H1 (cell line): ENCODE measurements around the gene GFRA3. TPM values are rescaled to one million over a fixed set of nuclear protein-coding genes. Genes with fewer than 3 reads are reported as not detected.

Experiments
- CTCF ChIA-PET: fragments of 300-600 bp; sonication (Branson Sonifier 250); formaldehyde crosslinking; loops from one replicate; lab custom pipeline; 2021; ENCODE audit not compliant: partially characterized antibody; lab: Charles Lee
- POLR2A ChIA-PET: fragments of 300-600 bp; sonication (Branson Sonifier 250); formaldehyde crosslinking; loops from one replicate; lab custom pipeline; 2021; ENCODE audit warnings: inconsistent platforms; ENCODE audit not compliant: partially characterized antibody; lab: Charles Lee
- DNase-seq, 2 experiments: peaks; one replicate each; pipeline versions ENCODE4 v3.0.0 to v3.0.0-alpha.2; 2010 to 2022; ENCODE audit warnings: low spot score in 2 of 2, low read depth in 1 of 2, mixed read lengths in 1 of 2
- FAIRE-seq: peaks from 2 replicates; lab custom pipeline; 2011; peaks lifted over from hg19 to GRCh38; lab: Jason Lieb, UNC
- H2AFZ ChIP-seq: 2 replicates; pipeline ENCODE4 v1.8.1; 2012; ENCODE audit warnings: low read length, inconsistent platforms
- H2AK5ac ChIP-seq: 2 replicates; pipeline ENCODE4 v1.6.1; 2013; ENCODE audit warnings: low read depth, low read length
- H2BK120ac ChIP-seq: replicated peaks from 2 replicates; pipeline ENCODE3; 2013; ENCODE audit warnings: low read depth, low read length, inconsistent platforms
- H2BK12ac ChIP-seq: 2 replicates; pipeline ENCODE4 v1.6.1; 2013; ENCODE audit warnings: low read depth, low read length
- H2BK15ac ChIP-seq: 2 replicates; pipeline ENCODE4 v1.6.1; 2013; ENCODE audit warnings: low read length
- H2BK20ac ChIP-seq: 2 replicates; pipeline ENCODE4 v1.6.1; 2013; ENCODE audit warnings: low read length
- H2BK5ac ChIP-seq: 2 replicates; pipeline ENCODE4 v1.6.1; 2013; ENCODE audit warnings: low read depth, low read length
- H3K14ac ChIP-seq: 2 replicates; pipeline ENCODE4 v1.6.1; 2013; ENCODE audit warnings: inconsistent platforms; ENCODE audit not compliant: insufficient read length
- H3K18ac ChIP-seq: 2 replicates; pipeline ENCODE4 v1.6.1; 2013; ENCODE audit warnings: low read length; ENCODE audit errors: extremely low read depth
- H3K23ac ChIP-seq: 2 replicates; pipeline ENCODE4 v1.6.1; 2013; ENCODE audit warnings: inconsistent platforms; ENCODE audit not compliant: insufficient read length
- H3K23me2 ChIP-seq: 2 replicates; pipeline ENCODE4 v1.6.1; 2013; ENCODE audit warnings: low read depth, low read length
- H3K27ac ChIP-seq: 2 replicates; pipeline ENCODE4 v1.6.1; 2011; ENCODE audit warnings: low read depth, low read length, inconsistent platforms
- H3K27me3 ChIP-seq, 4 experiments: replicated peaks in 1 of 4; 1 replicate in 1 of 4; 2 replicates in 3 of 4; pipeline versions ENCODE4 v1.6.1 to v1.8.1; 2011 to 2013; ENCODE audit warnings: low read length in 3 of 4, mild to moderate bottlenecking in 3 of 4, inconsistent platforms in 2 of 4, mixed read lengths in 2 of 4, moderate library complexity in 1 of 4; ENCODE audit not compliant: control insufficient read depth in 3 of 4, insufficient read depth in 3 of 4; ENCODE audit errors: extremely low read depth in 1 of 4
- H3K36me3 ChIP-seq, 4 experiments: 2 replicates each; pipeline versions ENCODE4 v1.6.1 to v1.8.1; 2011 to 2013; ENCODE audit warnings: mild to moderate bottlenecking in 4 of 4, low read length in 3 of 4, moderate library complexity in 2 of 4, control low read depth in 1 of 4, inconsistent platforms in 1 of 4; ENCODE audit not compliant: insufficient read depth in 4 of 4, control insufficient read depth in 2 of 4
- H3K4ac ChIP-seq: replicated peaks from 2 replicates; pipeline ENCODE3; 2013; ENCODE audit warnings: low read length, low read depth, mixed read lengths, inconsistent platforms; ENCODE audit not compliant: insufficient read length
- H3K4me1 ChIP-seq, 4 experiments: replicated peaks in 1 of 4; 1 replicate in 1 of 4; 2 replicates in 3 of 4; pipeline versions ENCODE4 v1.6.1 to v1.8.1; 2011 to 2013; ENCODE audit warnings: low read length in 3 of 4, inconsistent platforms in 2 of 4, mixed read lengths in 1 of 4; ENCODE audit not compliant: insufficient read depth in 4 of 4, control insufficient read depth in 3 of 4
- H3K4me2 ChIP-seq, 2 experiments: 2 replicates each; pipeline versions ENCODE4 v1.6.1 to v1.8.1; 2011 to 2013; ENCODE audit warnings: low read depth in 2 of 2, low read length in 2 of 2, control low read depth in 1 of 2, inconsistent platforms in 1 of 2, mild to moderate bottlenecking in 1 of 2; ENCODE audit not compliant: insufficient read depth in 1 of 2
- H3K4me3 ChIP-seq, 4 experiments: fragments of 200-600, 300-600 bp in 1 of 4; sonication (generic), shearing (Covaris generic), sonication (Bioruptor Twin) in 1 of 4; 2 replicates each; pipeline versions ENCODE4 v1.5.1 to v1.8.1; 2011 to 2016; ENCODE audit warnings: low read length in 4 of 4, low read depth in 3 of 4, control low read depth in 2 of 4, inconsistent platforms in 2 of 4, mild to moderate bottlenecking in 2 of 4, mixed read lengths in 1 of 4, moderate library complexity in 1 of 4; ENCODE audit not compliant: insufficient read depth in 2 of 4; ENCODE audit errors: extremely low read depth in 1 of 4
- H3K56ac ChIP-seq: replicated peaks from 2 replicates; pipeline ENCODE3; 2013; ENCODE audit warnings: low read depth, mild to moderate bottlenecking, mixed read lengths, low read length, inconsistent platforms; ENCODE audit not compliant: insufficient read length
- H3K79me1 ChIP-seq: 2 replicates; pipeline ENCODE4 v1.6.1; 2013; ENCODE audit warnings: low read depth, low read length, control low read depth
- H3K79me2 ChIP-seq, 2 experiments: 2 replicates each; pipeline versions ENCODE4 v1.6.1 to v1.8.1; 2012 to 2013; ENCODE audit warnings: low read length in 2 of 2, mild to moderate bottlenecking in 2 of 2, inconsistent platforms in 1 of 2; ENCODE audit not compliant: insufficient read depth in 2 of 2, control insufficient read depth in 1 of 2
- H3K9ac ChIP-seq, 4 experiments: replicated peaks in 1 of 4; 1 replicate in 1 of 4; 2 replicates in 3 of 4; pipeline versions ENCODE4 v1.6.1 to v1.8.1; 2011 to 2013; ENCODE audit warnings: low read depth in 3 of 4, low read length in 3 of 4, control low read depth in 2 of 4, mild to moderate bottlenecking in 2 of 4, moderate library complexity in 2 of 4, inconsistent platforms in 1 of 4; ENCODE audit errors: extremely low read depth in 1 of 4
- H3K9me3 ChIP-seq, 2 experiments: 2 replicates each; pipeline versions ENCODE4 v1.6.1 to v1.8.1; 2012 to 2013; ENCODE audit warnings: mild to moderate bottlenecking in 2 of 2, moderate library complexity in 2 of 2, control low read depth in 1 of 2, inconsistent platforms in 1 of 2, low read depth in 1 of 2, low read length in 1 of 2, mixed read lengths in 1 of 2; ENCODE audit not compliant: insufficient read depth in 2 of 2
- H4K20me1 ChIP-seq, 2 experiments: replicated peaks in 1 of 2; 2 replicates each; pipeline versions ENCODE3 to v1.8.1; 2011 to 2013; ENCODE audit warnings: inconsistent platforms in 2 of 2, low read length in 2 of 2, mild to moderate bottlenecking in 1 of 2; ENCODE audit not compliant: insufficient read depth in 2 of 2, control insufficient read depth in 1 of 2
- H4K5ac ChIP-seq: 2 replicates; pipeline ENCODE4 v1.6.1; 2013; ENCODE audit warnings: low read length, low read depth, mixed read lengths, inconsistent platforms; ENCODE audit not compliant: insufficient read length
- H4K8ac ChIP-seq: 2 replicates; pipeline ENCODE4 v1.8.0; 2013; ENCODE audit warnings: mild to moderate bottlenecking, moderate library complexity, low read length, inconsistent platforms; ENCODE audit not compliant: insufficient read depth; ENCODE audit errors: extremely low read depth
- H4K91ac ChIP-seq: replicated peaks from 2 replicates; pipeline ENCODE3; 2013; ENCODE audit warnings: low read length, mixed read lengths, inconsistent platforms; ENCODE audit not compliant: insufficient read length
- ASH2L ChIP-seq: fragments of 200-600, 300-600 bp; sonication (generic); IDR thresholded peaks from one replicate; pipeline ENCODE4 v1.7.1; 2017; ENCODE audit warnings: low read length
- BACH1 ChIP-seq: IDR thresholded peaks from 2 replicates; pipeline ENCODE4 v1.6.1; 2012; ENCODE audit warnings: low read length, improper control_type of control experiment
- PHF8 ChIP-seq: fragments of 200-600 bp; sonication (generic); conservative IDR thresholded peaks from 2 replicates; pipeline ENCODE4 v1.7.1; 2012; ENCODE audit warnings: low read depth, mild to moderate bottlenecking, inconsistent platforms, low read length, moderate library complexity
- POLR2A ChIP-seq, 2 experiments: IDR thresholded peaks; 1 replicate in 1 of 2; 2 replicates in 1 of 2; pipeline ENCODE4 v1.6.1; 2011; ENCODE audit warnings: low read depth in 2 of 2, low read length in 2 of 2, mild to moderate bottlenecking in 2 of 2; ENCODE audit errors: control extremely low read depth in 1 of 2
- RBBP5 ChIP-seq: IDR thresholded peaks from 2 replicates; pipeline ENCODE4 v1.7.1; 2012; ENCODE audit warnings: low read depth, mild to moderate bottlenecking, inconsistent platforms, low read length, moderate library complexity, borderline replicate concordance
- SUZ12 ChIP-seq: fragments of 200-600 bp; sonication (generic); IDR thresholded peaks from 2 replicates; pipeline ENCODE4 v1.6.1; 2012; ENCODE audit warnings: mild to moderate bottlenecking, inconsistent platforms, low read length, moderate library complexity, mixed read lengths
- WGBS, 2 experiments: shearing (Covaris generic) in 1 of 2; methylation state at CpG; one replicate each; pipeline versions ENCODE4 v1.1.6 to v1.1.7; 2013 to 2015; ENCODE audit warnings: low lambda C conversion rate in 2 of 2, mixed read lengths in 2 of 2, inconsistent platforms in 1 of 2, low coverage in 1 of 2, missing lambda C conversion rate in 1 of 2; ENCODE audit not compliant: insufficient replicate concordance in 2 of 2, insufficient coverage in 1 of 2, insufficient read length in 1 of 2; ENCODE audit errors: extremely low coverage in 1 of 2, missing lambda C conversion rate in 1 of 2; 5-methylcytosine and 5-hydroxymethylcytosine counted together
- long read RNA-seq, 2 experiments: library from RNA in 1 of 2; library from capped mRNA in 1 of 2; stranded (forward); transcript quantifications; one replicate each; pipeline ENCODE4 v2.0.0, GENCODE V29; 2021; ENCODE audit warnings: inconsistent platforms in 1 of 2
- polyA minus RNA-seq, 3 experiments: library from RNA; depleted of rRNA, polyadenylated mRNA; stranded (reverse); fragments of >200 nt; gene quantifications; 1 replicate in 2 of 3; 2 replicates in 1 of 3; pipeline ENCODE4 v1.2.3, GENCODE V29; 2011
- polyA plus RNA-seq, 7 experiments: library from polyadenylated mRNA; depleted of rRNA in 3 of 7; stranded (reverse) in 5 of 7; unstranded in 2 of 7; fragments of >200 nt in 5 of 7; fragments of 200-250 nt in 2 of 7; gene quantifications; 1 replicate in 5 of 7; 2 replicates in 1 of 7; 4 replicates in 1 of 7; pipeline versions ENCODE4 v1.2.1 to v1.2.3, GENCODE V29; 2011 to 2013; ENCODE audit warnings: missing spikeins in 2 of 7, mixed read lengths in 2 of 7
- total RNA-seq: library from RNA; stranded (reverse); fragmentation: NEBNext Ultra II Directional; extraction: Animal tissue kit (Norgen Biotek cat#: 25700); gene quantifications from 2 replicates; pipeline ENCODE4 v1.2.1, GENCODE V29; 2021

GFRA3 gene, protein sequence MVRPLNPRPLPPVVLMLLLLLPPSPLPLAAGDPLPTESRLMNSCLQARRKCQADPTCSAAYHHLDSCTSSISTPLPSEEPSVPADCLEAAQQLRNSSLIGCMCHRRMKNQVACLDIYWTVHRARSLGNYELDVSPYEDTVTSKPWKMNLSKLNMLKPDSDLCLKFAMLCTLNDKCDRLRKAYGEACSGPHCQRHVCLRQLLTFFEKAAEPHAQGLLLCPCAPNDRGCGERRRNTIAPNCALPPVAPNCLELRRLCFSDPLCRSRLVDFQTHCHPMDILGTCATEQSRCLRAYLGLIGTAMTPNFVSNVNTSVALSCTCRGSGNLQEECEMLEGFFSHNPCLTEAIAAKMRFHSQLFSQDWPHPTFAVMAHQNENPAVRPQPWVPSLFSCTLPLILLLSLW
- total RNA-seq, result 0.88 and 1.2 TPM in 2 replicates
- polyA plus RNA-seq (2011; rRNA removed), result 3.4 TPM in 2 replicates
- 1.6 TPM for polyA plus RNA-seq (2011; cell fraction: cytosol; rRNA removed)
- polyA plus RNA-seq (2011; cell fraction: nucleus; rRNA removed), result 2.8 TPM
- 1.1 to 2.1 TPM (median 2.0 TPM) in 4 replicates for polyA plus RNA-seq (2012, experiment 1 of 2)
- polyA plus RNA-seq (2012, experiment 2 of 2), result 2.5 TPM
- polyA plus RNA-seq (2013, experiment 1 of 2), result 1.9 TPM
- polyA plus RNA-seq (2013, experiment 2 of 2), result 2.0 TPM
- 1.4 and 2.2 TPM in 2 replicates for polyA minus RNA-seq (2011; rRNA and poly(A)+ RNA removed)
- 0.88 TPM for polyA minus RNA-seq (2011; cell fraction: cytosol; rRNA and poly(A)+ RNA removed)
- 0.70 TPM for polyA minus RNA-seq (2011; cell fraction: nucleus; rRNA and poly(A)+ RNA removed)
- long read RNA-seq, experiment 1, partial matches to known transcripts, result 2 of 4 reads
- long read RNA-seq, experiment 1, other reads (novel, unspliced or antisense), result 0 of 4 reads
- long read RNA-seq, experiment 2, result 0 reads

DNA sequence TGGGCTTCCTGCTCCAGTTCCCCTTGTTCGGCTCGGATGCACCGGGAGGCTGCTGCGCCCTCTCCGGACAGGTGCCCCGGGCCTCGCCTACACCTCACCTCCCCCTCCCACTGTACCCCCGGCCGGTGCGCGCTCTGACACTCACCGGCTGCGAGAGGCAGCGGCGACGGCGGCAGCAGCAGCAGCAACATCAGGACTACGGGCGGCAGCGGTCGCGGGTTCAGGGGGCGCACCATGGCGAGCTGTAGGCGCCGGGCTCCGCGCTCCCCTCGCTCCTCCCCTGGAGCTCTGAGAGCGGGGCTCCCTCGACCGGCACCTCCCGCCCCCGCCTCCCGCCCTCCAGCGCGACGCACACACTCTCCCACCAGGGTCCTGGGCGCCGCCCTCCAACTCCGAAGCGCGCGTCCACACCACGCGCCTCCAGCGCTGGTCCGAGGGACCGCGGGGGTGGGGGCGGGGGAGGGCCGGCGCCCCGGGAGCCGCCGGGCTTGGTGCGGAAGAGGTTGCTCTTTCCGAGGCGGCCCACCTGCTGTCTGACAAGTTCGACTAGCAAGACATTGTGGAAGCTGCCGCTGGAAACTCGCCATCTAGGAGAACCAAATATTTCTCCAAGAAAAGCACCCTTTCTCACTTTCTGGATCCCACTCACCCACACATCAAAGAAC, at the start of gene GFRA3:
Gene GFRA3 (minus strand): TSS at position 433 of the 665 bp plus-strand sequence. CDS start 197 bp downstream, at position 236.
- DNase-seq, result peak in 1 of 2 experiments; percentile 68
- no peak for FAIRE-seq
- Histone ChIP-seq H2BK120ac (no peak within 1 kb of the TSS), H3K23ac (no peak within 1 kb of the TSS), H3K14ac (no peak within 1 kb of the TSS), H2AK5ac (no peak within 1 kb of the TSS), H2AFZ (peak within 1 kb of the TSS; percentile 75), H3K27ac (no peak within 1 kb of the TSS), H4K5ac (no peak within 1 kb of the TSS), H4K20me1 (peaks cover 0 to 2% of the 10 kb centered on the region in 2 experiments), H2BK15ac (no peak within 1 kb of the TSS), H3K18ac (peak within 1 kb of the TSS; percentile 83; the same call in 1 of the 2 replicates), H3K4me3 (peak within 1 kb of the TSS; percentile 35 to 63 (median 51)), H3K4ac (no peak within 1 kb of the TSS), H2BK12ac (no peak within 1 kb of the TSS), H2BK20ac (no peak within 1 kb of the TSS; the same call in 1 of the 2 replicates), H3K79me1 (no peaks in the 10 kb centered on the region), H4K8ac (peak within 1 kb of the TSS; percentile 80), H3K4me1 (peaks cover 0 to 11% (median 3%) of the 10 kb centered on the region in 4 experiments; a peak in 4 of 7 replicates), H4K91ac (no peak within 1 kb of the TSS), H3K36me3 (no peaks in the 10 kb centered on the region), H3K9ac (peak within 1 kb of the TSS in 1 of 4 experiments; percentile 56; a peak in 2 of 7 replicates), H3K79me2 (no peaks in the 10 kb centered on the region), H3K9me3 (no peaks in the 10 kb centered on the region), H2BK5ac (no peak within 1 kb of the TSS), H3K23me2 (peaks cover 6% of the 10 kb centered on the region; the same call in 1 of the 2 replicates), H3K4me2 (peak within 1 kb of the TSS; percentile 69 to 72), H3K27me3 (peaks cover 3 to 28% (median 26%) of the 10 kb centered on the region in 4 experiments), H3K56ac (no peak within 1 kb of the TSS)
- 3% methylated on average over 31 of the region's 62 CpGs; no CpG with 5 or more reads in 1 of the 2 experiments for WGBS, 2 experiments
- ChIA-PET POLR2A (interaction anchor here (0.8 to 1.7 kb wide), 7 partner anchors 10 to 95 kb away, joined by 3 to 6 read pairs (median 3); partner anchors contain the start of genes BRD8, CDC25C, FAM53C and KIF20A), CTCF (interaction anchor here (0.9 to 10.8 kb wide), 11 partner anchors 8 to 61 kb away, joined by 3 to 128 read pairs (median 5); partner anchors contain the start of gene CDC23)
- no peak for TF ChIP-seq PHF8
- peak; percentile 54; the same call in 1 of the 2 replicates for TF ChIP-seq SUZ12
- no peak for TF ChIP-seq BACH1
- TF ChIP-seq POLR2A (IDR thresholded peaks at IDR 0.05; ENCODE audit: control extremely low read depth in 1 of 2, low read depth in 2 of 2, low read length in 2 of 2), result no peak
- peak; percentile 60; the same call in 1 of the 2 replicates for TF ChIP-seq RBBP5
- TF ChIP-seq ASH2L, result peak; percentile 43
